Omental fat pad (tissue), 4 donors: ENCODE data around the gene TBC1D16. TPM values are rescaled to one million over a fixed set of nuclear protein-coding genes. Genes with fewer than 3 reads are reported as not detected.

ENCODE experiments used
- ATAC-seq: fragments of 150-250 bp; one replicate; pipeline ENCODE4 v1.9.1; 2016; ENCODE audit warnings: mild to moderate bottlenecking, moderate library complexity; ENCODE audit not compliant: low FRiP score
- DNase-seq: peaks from one replicate; pipeline ENCODE4 v3.0.0-alpha.2; 2019; ENCODE audit warnings: low spot score
- CTCF ChIP-seq, 3 donors: fragments of 450-650 bp; IDR thresholded peaks; one replicate each; pipeline ENCODE4 v1.5.1; 2016 to 2017; ENCODE audit warnings: antibody characterized with exemption in 3 of 3, mild to moderate bottlenecking in 3 of 3, moderate library complexity in 2 of 3
- total RNA-seq, 4 donors: library from RNA; depleted of rRNA; stranded (reverse); fragments of >200 nt; gene quantifications; one replicate each; pipeline ENCODE4 v1.1.0, GENCODE V29; 2016

TBC1D16 gene
- total RNA-seq, 4 donors from 2014 or later = 46.1 to 97.9 (median 65.3) TPM

- ATAC-seq (no peak), DNase-seq (no peak)
- no peak for TF ChIP-seq CTCF (IDR thresholded peaks at IDR 0.05)
These were observed 82.3 kb downstream of the TBC1D16 start for GRCh38 chr17:79953335-79953734.

GRCh38 chr17:79952901-79953300 lies 82.8 kb downstream of the TBC1D16 start:
- no peak for ATAC-seq
- TF ChIP-seq CTCF (IDR thresholded peaks at IDR 0.05) = no peak

DNA sequence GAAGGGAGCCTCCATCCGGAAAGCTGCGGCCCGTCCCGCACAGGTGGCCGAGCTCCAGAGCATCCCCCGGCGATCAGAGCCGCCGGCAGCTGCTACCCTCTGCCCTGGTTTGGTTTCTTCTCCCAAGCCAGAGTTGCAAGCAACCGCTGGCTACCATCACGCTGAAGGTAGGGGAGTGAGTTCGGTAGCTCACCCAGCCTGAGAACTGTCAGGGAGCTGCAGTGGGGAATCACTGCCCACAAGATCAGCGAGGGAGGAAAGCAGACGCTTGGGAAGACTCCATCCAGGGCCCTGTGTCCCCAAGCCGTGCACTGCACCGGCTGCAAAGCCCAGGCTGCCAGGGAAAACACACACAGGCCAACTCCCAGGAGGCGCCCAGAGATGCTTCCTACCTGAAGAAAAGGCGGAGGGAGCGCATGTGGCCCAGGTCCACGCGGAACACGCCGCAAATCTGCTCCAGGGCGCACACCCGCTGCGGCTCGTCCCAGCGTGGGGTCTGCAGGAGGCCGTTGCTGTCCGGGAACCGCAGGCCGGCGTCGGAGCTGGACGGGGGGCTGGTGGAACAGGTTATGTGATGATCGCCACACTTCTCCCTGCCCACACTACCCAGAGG lies 83.3 kb downstream of the TBC1D16 start:
- ATAC-seq (no peak), DNase-seq (no peak)
- no peak for TF ChIP-seq CTCF (IDR thresholded peaks at IDR 0.05)

More at GRCh38 chr17:79952901-79953300, 82.8 kb downstream of the TBC1D16 start:
- DNase-seq = no peak

GRCh38 chr17:79951361-79952264 lies 84.1 kb downstream of the TBC1D16 start:
- no peak for TF ChIP-seq CTCF (IDR thresholded peaks at IDR 0.05)
- ATAC-seq (no peak), DNase-seq (no peak)

DNA sequence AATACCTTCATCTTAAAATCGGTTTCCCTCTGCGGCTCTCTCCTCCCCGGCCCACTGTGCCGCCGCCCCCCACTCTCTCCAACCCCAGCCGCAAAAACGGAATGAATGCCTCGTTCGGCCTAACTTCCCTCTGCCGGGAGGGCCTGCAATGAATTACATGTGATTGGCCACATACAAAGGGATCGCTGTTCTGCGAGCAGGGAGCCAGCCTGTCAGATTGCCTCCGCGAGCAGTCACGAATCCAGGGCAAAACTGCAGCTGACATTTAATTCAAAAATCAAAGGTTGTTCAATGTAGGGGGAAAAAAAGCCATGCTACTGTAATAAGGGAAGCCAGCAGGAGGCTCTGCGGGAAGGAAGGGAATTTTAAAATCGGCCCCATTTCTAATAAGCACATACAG lies 84.9 kb downstream of the TBC1D16 start:
- DNase-seq (no peak), ATAC-seq (no peak)
- no peak for TF ChIP-seq CTCF (IDR thresholded peaks at IDR 0.05)

- DNase-seq = no peak
These were observed 85.4 kb downstream of the TBC1D16 start for GRCh38 chr17:79950306-79950705.

More at GRCh38 chr17:79950306-79950705, 85.4 kb downstream of the TBC1D16 start:
- no peak for TF ChIP-seq CTCF (IDR thresholded peaks at IDR 0.05)
- no peak for ATAC-seq
